ENCODE measurements around the gene SNX25.
"Not testable (repeated sequence)": the region's sequence is repeated elsewhere in the genome, so short reads cannot be mapped to it uniquely, and the experiment has no call there.

The SNX25 gene

GRCh38 chr4:185323606-185324005 is 114.2 kb downstream of the SNX25 start:
- Histone ChIP-seq H3K36me3 (no peaks in the 10 kb centered on the region), H3K4me1 (ENCODE audit: control insufficient read depth in 1 of 2, insufficient read depth in 1 of 2, low read depth in 1 of 2, low read length in 1 of 2) (no peaks in the 10 kb centered on the region), H3K27me3 (peaks cover 16% of the 10 kb centered on the region), H3K4me3 (ENCODE audit: low read depth in 1 of 2, low read length in 1 of 2) (no peak overlapping the region), H3K9me3 (no peaks in the 10 kb centered on the region), H3K27ac (no peak overlapping the region)
- TF ChIP-seq, protein P1, sequence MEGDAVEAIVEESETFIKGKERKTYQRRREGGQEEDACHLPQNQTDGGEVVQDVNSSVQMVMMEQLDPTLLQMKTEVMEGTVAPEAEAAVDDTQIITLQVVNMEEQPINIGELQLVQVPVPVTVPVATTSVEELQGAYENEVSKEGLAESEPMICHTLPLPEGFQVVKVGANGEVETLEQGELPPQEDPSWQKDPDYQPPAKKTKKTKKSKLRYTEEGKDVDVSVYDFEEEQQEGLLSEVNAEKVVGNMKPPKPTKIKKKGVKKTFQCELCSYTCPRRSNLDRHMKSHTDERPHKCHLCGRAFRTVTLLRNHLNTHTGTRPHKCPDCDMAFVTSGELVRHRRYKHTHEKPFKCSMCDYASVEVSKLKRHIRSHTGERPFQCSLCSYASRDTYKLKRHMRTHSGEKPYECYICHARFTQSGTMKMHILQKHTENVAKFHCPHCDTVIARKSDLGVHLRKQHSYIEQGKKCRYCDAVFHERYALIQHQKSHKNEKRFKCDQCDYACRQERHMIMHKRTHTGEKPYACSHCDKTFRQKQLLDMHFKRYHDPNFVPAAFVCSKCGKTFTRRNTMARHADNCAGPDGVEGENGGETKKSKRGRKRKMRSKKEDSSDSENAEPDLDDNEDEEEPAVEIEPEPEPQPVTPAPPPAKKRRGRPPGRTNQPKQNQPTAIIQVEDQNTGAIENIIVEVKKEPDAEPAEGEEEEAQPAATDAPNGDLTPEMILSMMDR (IDR thresholded peaks at IDR 0.05): no peak

GRCh38 chr4:185324361-185324760 is 115.0 kb downstream of the SNX25 start:
- not testable (repeated sequence) for H3K9me3 ChIP-seq; H3K4me3 ChIP-seq (ENCODE audit: low read depth in 1 of 2, low read length in 1 of 2)

DNA sequence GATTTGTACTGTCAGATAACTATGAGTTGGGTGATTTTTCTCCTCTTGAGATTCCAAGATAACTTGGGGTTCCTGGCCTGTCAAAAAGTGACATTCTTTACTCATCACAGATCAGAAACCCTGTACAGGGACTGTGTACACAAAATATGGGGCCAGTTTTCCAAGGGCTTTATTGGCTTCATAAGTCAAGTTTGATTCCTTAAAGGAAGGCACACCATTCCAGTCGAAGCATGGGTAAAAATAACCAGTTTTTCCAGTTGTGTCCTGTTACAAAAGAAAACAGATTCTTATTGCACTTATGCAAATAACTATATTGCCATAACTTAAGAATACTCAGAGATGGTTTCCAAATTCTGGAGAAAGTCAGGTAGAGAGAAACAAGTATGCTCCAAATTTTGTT is 116.3 kb downstream of the SNX25 start:
- not testable (repeated sequence) for H3K4me3 ChIP-seq (ENCODE audit: low read depth in 1 of 2, low read length in 1 of 2); H3K36me3 ChIP-seq; H3K4me1 ChIP-seq (ENCODE audit: control insufficient read depth in 1 of 2, insufficient read depth in 1 of 2, low read depth in 1 of 2, low read length in 1 of 2); H3K9me3 ChIP-seq; H3K27ac ChIP-seq
- peaks cover 16% of the 10 kb centered on the region for H3K27me3 ChIP-seq

More at GRCh38 chr4:185324361-185324760, 115.0 kb downstream of the SNX25 start:
- H3K4me1 ChIP-seq (ENCODE audit: control insufficient read depth in 1 of 2, insufficient read depth in 1 of 2, low read depth in 1 of 2, low read length in 1 of 2); H3K36me3 ChIP-seq; H3K27ac ChIP-seq: not testable (repeated sequence)
- peaks cover 16% of the 10 kb centered on the region for H3K27me3 ChIP-seq

- TF ChIP-seq, protein P1 (IDR thresholded peaks at IDR 0.05): no peak
- Histone ChIP-seq H3K9me3 (no peaks in the 10 kb centered on the region), H3K27me3 (peaks cover 4% of the 10 kb centered on the region), H3K4me3 (ENCODE audit: low read depth in 1 of 2, low read length in 1 of 2) (no peak overlapping the region), H3K4me1 (ENCODE audit: control insufficient read depth in 1 of 2, insufficient read depth in 1 of 2, low read depth in 1 of 2, low read length in 1 of 2) (no peaks in the 10 kb centered on the region), H3K36me3 (no peaks in the 10 kb centered on the region), H3K27ac (no peak overlapping the region)
These were observed 119.2 kb downstream of the SNX25 start for GRCh38 chr4:185328586-185328985.

DNA sequence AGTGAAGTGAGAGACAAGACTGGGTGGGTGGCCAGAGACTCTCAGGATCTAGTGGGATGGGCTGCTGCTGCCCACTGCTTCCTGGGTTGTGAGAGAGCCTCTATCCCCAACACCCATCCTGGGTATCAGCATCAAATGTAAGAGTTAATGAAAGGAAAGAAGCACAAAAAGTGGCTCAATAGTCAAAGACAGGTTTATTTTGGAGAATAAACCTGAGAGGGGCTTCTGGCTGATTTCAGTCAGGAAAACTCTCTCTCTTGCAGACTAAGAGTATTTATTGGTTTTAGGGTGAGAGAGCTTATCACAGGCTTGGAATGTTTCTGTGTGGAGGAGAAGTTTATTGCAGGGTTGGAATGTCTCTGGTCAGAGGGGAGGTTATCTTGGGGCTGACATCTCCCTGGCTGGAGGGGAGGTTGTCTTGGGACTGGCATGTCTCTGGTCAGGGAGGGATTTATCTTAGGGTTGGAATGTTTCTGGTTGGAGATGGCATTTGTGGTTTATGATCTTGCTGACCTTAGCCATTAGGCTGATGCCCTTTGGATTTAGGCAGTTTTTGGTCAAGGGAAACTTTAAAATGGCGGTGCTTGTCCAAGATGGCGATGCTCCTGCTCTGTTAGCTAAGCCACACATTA is 120.6 kb downstream of the SNX25 start:
- H3K4me3 ChIP-seq (ENCODE audit: low read depth in 1 of 2, low read length in 1 of 2); H3K36me3 ChIP-seq; H3K4me1 ChIP-seq (ENCODE audit: control insufficient read depth in 1 of 2, insufficient read depth in 1 of 2, low read depth in 1 of 2, low read length in 1 of 2); H3K27ac ChIP-seq; H3K9me3 ChIP-seq; H3K27me3 ChIP-seq: not testable (repeated sequence)

DNA sequence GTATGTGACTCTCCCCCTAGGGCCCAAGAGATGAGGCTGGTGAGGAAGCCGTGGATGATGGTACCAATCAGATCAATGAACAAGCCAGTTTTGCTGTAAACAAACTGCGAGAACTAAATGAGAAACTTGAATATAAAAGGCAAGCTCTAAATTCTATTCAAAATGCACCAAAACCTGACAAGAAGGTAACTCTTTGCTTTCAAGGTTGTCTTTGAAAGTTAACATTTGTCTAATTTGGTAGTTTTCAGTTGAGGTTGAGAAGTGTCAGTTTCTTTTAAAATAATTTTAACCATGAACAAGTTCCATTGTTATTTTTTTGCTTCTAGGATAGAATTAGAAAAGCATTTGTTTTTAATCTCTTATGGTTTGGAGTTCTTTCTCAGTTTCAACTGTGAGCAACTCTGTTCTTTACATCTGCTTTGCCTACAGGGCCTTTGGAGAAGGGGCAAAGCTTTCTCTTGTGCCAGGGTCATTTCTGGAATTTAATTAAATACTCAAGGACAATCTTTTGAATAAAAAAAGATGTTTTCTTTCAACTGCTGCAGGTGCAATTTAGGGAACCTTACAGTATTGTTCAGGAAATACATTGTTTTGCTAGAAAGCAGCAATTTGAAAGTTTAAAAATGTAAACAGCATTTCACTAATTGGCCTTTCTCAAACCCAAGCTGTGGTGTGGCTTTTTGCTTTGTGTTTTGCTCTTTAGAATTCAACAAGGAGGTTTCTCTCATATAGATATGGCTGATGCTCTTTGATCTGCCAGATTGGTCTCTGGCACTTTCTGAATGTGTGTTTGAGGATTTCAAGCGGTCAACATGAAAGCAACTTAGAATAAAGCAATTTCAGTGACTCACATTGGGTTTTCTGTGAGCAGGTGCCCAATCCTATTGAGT is 123.4 kb downstream of the SNX25 start:
- Histone ChIP-seq H3K27me3 (peaks cover 4% of the 10 kb centered on the region), H3K4me3 (ENCODE audit: low read depth in 1 of 2, low read length in 1 of 2) (no peak overlapping the region), H3K36me3 (no peaks in the 10 kb centered on the region), H3K27ac (no peak overlapping the region), H3K4me1 (ENCODE audit: control insufficient read depth in 1 of 2, insufficient read depth in 1 of 2, low read depth in 1 of 2, low read length in 1 of 2) (no peaks in the 10 kb centered on the region), H3K9me3 (no peaks in the 10 kb centered on the region)
- TF ChIP-seq, protein P1 (IDR thresholded peaks at IDR 0.05): no peak

GRCh38 chr4:185334326-185334725 is 124.9 kb downstream of the SNX25 start:
- Histone ChIP-seq H3K4me3 (ENCODE audit: low read depth in 1 of 2, low read length in 1 of 2) (no peak overlapping the region), H3K36me3 (no peaks in the 10 kb centered on the region), H3K9me3 (no peaks in the 10 kb centered on the region), H3K27me3 (peaks cover 4% of the 10 kb centered on the region), H3K27ac (no peak overlapping the region), H3K4me1 (ENCODE audit: control insufficient read depth in 1 of 2, insufficient read depth in 1 of 2, low read depth in 1 of 2, low read length in 1 of 2) (no peaks in the 10 kb centered on the region)
- TF ChIP-seq, protein P1 (IDR thresholded peaks at IDR 0.05): no peak

All from neutrophil (primary cell).